ENCODE measurements around the gene METTL2B. TPM values are rescaled to one million over a fixed set of nuclear protein-coding genes. Genes with fewer than 3 reads are reported as not detected.

Gene METTL2B
- total and polyA plus RNA-seq, 2 of the 8 experiments (the other 6 are each of a cell fraction or from before 2014, with no cell fraction given) = 14.6 to 43.5 TPM

DNA sequence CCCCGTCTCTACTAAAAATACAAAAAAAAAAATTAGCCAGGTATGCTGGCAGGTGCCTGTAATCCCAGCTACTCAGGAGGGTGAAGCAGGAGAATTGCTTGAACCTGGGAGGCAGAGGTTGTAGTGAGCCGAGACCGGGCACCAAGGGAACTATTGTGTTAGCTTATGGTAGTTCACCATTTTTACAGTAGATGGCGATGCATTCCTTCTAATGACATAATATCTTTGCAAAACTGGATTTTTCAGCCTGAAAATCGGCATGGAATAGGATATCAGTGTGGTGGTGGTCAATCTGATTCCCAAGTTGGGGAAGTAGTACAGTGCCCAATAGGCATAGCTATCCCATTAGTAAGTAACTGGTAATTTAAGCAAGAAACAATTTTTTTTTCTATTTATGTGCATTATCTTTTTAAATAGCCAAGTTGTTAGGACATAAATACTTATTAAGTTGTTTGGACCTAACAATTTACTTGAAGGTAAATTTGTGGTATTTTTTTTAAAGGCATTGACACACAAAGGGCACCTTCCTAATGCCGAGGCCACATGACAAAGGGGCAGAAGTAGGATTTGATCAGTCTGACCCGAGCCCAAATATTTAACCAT, 49.2 kb upstream of the METTL2B start:
- H3K23me2 ChIP-seq (ENCODE audit: low read depth, low read length) = no peaks in the 10 kb centered on the region
- WGBS, 2 experiments (ENCODE audit: extremely low coverage in 1 of 2, insufficient coverage in 1 of 2, insufficient read length in 1 of 2, insufficient replicate concordance in 2 of 2, low coverage in 1 of 2, low lambda C conversion rate in 2 of 2, missing lambda C conversion rate in 1 of 2) = 39% methylated on average over 7 of the region's 7 CpGs; no CpG with 5 or more reads in 1 of the 2 experiments
- no peak overlapping the region for H2BK12ac ChIP-seq (ENCODE audit: low read depth, low read length)
- FAIRE-seq (no peak), DNase-seq (ENCODE audit: low read depth in 1 of 2, low spot score in 2 of 2) (no peak)
- no peaks in the 10 kb centered on the region for H3K36me3 ChIP-seq (ENCODE audit: control insufficient read depth in 2 of 4, insufficient read depth in 4 of 4, low read length in 3 of 4)
- H3K27me3 ChIP-seq (replicated peaks in 1 of 4; ENCODE audit: control insufficient read depth in 3 of 4, extremely low read depth in 1 of 4, insufficient read depth in 3 of 4, low read length in 3 of 4) = no peaks in the 10 kb centered on the region
- no peak overlapping the region for H3K14ac ChIP-seq (ENCODE audit: insufficient read length)
- H3K9ac ChIP-seq (replicated peaks in 1 of 4; ENCODE audit: extremely low read depth in 1 of 4, low read depth in 3 of 4, low read length in 3 of 4) = no peak overlapping the region
- no peaks in the 10 kb centered on the region for H3K9me3 ChIP-seq (ENCODE audit: insufficient read depth in 2 of 2, low read depth in 1 of 2, low read length in 1 of 2)
- no peaks in the 10 kb centered on the region for H4K20me1 ChIP-seq (replicated peaks in 1 of 2; ENCODE audit: control insufficient read depth in 1 of 2, insufficient read depth in 2 of 2, low read length in 2 of 2)
- H2BK20ac ChIP-seq (ENCODE audit: low read length) = no peak overlapping the region
- H3K23ac ChIP-seq (ENCODE audit: insufficient read length) = no peak overlapping the region
- H3K79me1 ChIP-seq (ENCODE audit: low read depth, low read length) = no peaks in the 10 kb centered on the region
- H2AFZ ChIP-seq (ENCODE audit: low read length) = no peak overlapping the region
- H3K4ac ChIP-seq (replicated peaks; ENCODE audit: insufficient read length, low read depth, low read length) = no peak overlapping the region
- H2BK15ac ChIP-seq (ENCODE audit: low read length) = no peak overlapping the region
- H3K56ac ChIP-seq (replicated peaks; ENCODE audit: insufficient read length, low read depth, low read length) = no peak overlapping the region
- no peak overlapping the region for H2BK120ac ChIP-seq (replicated peaks; ENCODE audit: low read depth, low read length)
- no peak overlapping the region for H3K27ac ChIP-seq (ENCODE audit: low read depth, low read length)
- no peak overlapping the region for H3K4me2 ChIP-seq (ENCODE audit: insufficient read depth in 1 of 2, low read depth in 2 of 2, low read length in 2 of 2)
- H4K91ac ChIP-seq (replicated peaks; ENCODE audit: insufficient read length, low read length) = no peak overlapping the region
- H2AK5ac ChIP-seq (ENCODE audit: low read depth, low read length) = no peak overlapping the region
- H3K4me3 ChIP-seq (ENCODE audit: extremely low read depth in 1 of 4, insufficient read depth in 2 of 4, low read depth in 3 of 4, low read length in 4 of 4) = no peak overlapping the region
- POLR2A ChIA-PET (ENCODE audit: partially characterized antibody) = interaction anchor here (1.8 to 3.8 kb wide), 4 partner anchors 28 to 34 kb away, joined by 5 to 15 read pairs (median 10); no protein-coding TSS in a partner anchor
- no peaks in the 10 kb centered on the region for H3K79me2 ChIP-seq (ENCODE audit: control insufficient read depth in 1 of 2, insufficient read depth in 2 of 2, low read length in 2 of 2)
- no peak overlapping the region for H4K8ac ChIP-seq (ENCODE audit: extremely low read depth, insufficient read depth, low read length)
- H3K18ac ChIP-seq (ENCODE audit: extremely low read depth, low read length) = no peak overlapping the region
- H3K4me1 ChIP-seq (replicated peaks in 1 of 4; ENCODE audit: control insufficient read depth in 3 of 4, insufficient read depth in 4 of 4, low read length in 3 of 4) = peaks cover 2 to 6% (median 5%) of the 10 kb centered on the region in 4 experiments; a peak in 4 of 7 replicates
- H2BK5ac ChIP-seq (ENCODE audit: low read depth, low read length) = no peak overlapping the region
- CTCF ChIA-PET (ENCODE audit: partially characterized antibody) = interaction anchor here (0.6 to 25.2 kb wide), 29 partner anchors 8 to 780 kb away, joined by 3 to 477 read pairs (median 13); partner anchors contain the start of genes HILPDA, IMPDH1, METTL2B and RBM28
- no peak overlapping the region for H4K5ac ChIP-seq (ENCODE audit: insufficient read length, low read depth, low read length)
- TF ChIP-seq SRF (IDR thresholded peaks at IDR 0.05; ENCODE audit: low read depth, low read length) (no peak), CTBP2 (IDR thresholded peaks at IDR 0.05; ENCODE audit: borderline replicate concordance, insufficient read depth, insufficient read length, low read length) (no peak)
